Progenitor cell of endocrine pancreas (in vitro differentiated cells): ENCODE data around the gene PSMD5. TPM values are rescaled to one million over a fixed set of nuclear protein-coding genes. Genes with fewer than 3 reads are reported as not detected.

Experiments
- DNase-seq: peaks from one replicate; pipeline ENCODE4 v3.0.0; 2021; ENCODE audit warnings: low spot score; ENCODE audit not compliant: unreplicated experiment
- H3K27ac Mint-ChIP-seq: 2 replicates; pipeline ENCODE4 v1.8.0; 2021; ENCODE audit warnings: mild to moderate bottlenecking, moderate library complexity, mixed read lengths
- H3K27me3 Mint-ChIP-seq: 2 replicates; pipeline ENCODE4 v1.8.0; 2021; ENCODE audit warnings: mixed read lengths
- H3K36me3 Mint-ChIP-seq: 2 replicates; pipeline ENCODE4 v1.8.0; 2022; ENCODE audit warnings: mixed read lengths; ENCODE audit not compliant: insufficient read depth
- H3K4me1 Mint-ChIP-seq: 2 replicates; pipeline ENCODE4 v1.8.0; 2021; ENCODE audit warnings: low read depth, mixed read lengths
- H3K4me3 Mint-ChIP-seq: 2 replicates; pipeline ENCODE4 v1.8.0; 2021; ENCODE audit warnings: low read depth, mild to moderate bottlenecking, moderate library complexity, mixed read lengths
- H3K9me3 Mint-ChIP-seq: 2 replicates; pipeline ENCODE4 v1.8.0; 2021; ENCODE audit warnings: low read depth, mixed read lengths
- CTCF ChIP-seq: fragments of 200-600 bp; sonication (generic); IDR thresholded peaks from one replicate; pipeline ENCODE4 v1.5.0; 2021; ENCODE audit warnings: antibody characterized with exemption, mild to moderate bottlenecking; ENCODE audit not compliant: unreplicated experiment
- total RNA-seq: library from RNA; stranded (reverse); gene quantifications from 2 replicates; pipeline ENCODE4 v1.2.1, GENCODE V29; 2021

The PSMD5 gene
- total RNA-seq, 1 donor from 2014 or later: 50.1 TPM

DNA sequence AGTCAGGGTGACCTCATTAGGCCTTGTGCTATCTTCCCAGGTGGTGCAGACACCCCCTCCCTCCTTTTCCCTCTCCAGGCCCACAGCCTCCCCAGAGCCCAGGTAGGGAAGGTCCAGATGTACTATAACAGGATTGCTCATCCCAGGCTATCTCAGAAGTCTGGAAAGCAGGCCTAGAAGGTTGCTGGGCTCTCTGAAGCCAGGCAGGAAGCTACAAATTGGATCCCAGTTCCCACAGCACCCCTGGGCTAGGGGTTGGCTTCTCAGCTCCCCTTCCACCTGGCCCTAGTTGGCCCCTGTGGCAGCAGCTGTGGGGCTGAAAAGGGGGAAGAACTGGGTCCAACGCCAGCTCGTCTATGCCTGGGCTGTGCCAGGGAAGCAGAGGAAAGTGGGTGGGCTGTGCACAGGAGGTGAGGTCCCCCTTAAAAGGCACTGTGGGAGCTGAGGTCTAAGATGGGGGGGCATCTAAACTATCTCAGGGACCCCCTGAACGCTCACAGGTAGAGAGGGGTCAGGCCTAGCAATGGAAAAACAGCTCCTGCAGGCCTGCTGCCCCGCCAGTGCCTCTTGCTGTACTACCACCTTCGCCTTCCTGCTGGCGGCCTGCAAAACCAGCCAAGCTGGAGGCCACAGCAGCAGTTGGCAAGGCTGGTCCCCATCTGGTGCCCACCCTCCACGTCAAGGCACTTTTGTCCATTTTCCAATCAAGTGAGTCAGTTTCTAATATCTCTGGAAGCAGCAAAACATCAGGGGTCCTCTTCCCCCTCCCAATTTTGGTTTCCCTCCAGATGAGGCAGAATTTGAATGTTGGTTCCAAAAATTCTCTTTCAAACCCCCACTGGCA, 13.3 kb upstream of the PSMD5 start:
- DNase-seq: no peak
- Mint-ChIP-seq H3K4me1 (peaks cover 2% of the 10 kb centered on the region), H3K4me3 (no peak overlapping the region), H3K27me3 (no peaks in the 10 kb centered on the region), H3K9me3 (no peaks in the 10 kb centered on the region), H3K36me3 (peaks cover 3% of the 10 kb centered on the region), H3K27ac (no peak overlapping the region)
- TF ChIP-seq CTCF: no peak

GRCh38 chr9:120854596-120855327, 12.0 kb upstream of the PSMD5 start:
- Mint-ChIP-seq H3K27ac (no peak overlapping the region), H3K9me3 (no peaks in the 10 kb centered on the region), H3K36me3 (no peaks in the 10 kb centered on the region), H3K4me3 (no peak overlapping the region), H3K27me3 (no peaks in the 10 kb centered on the region), H3K4me1 (peaks cover 2% of the 10 kb centered on the region)
- no peak for TF ChIP-seq CTCF
- DNase-seq: no peak

GRCh38 chr9:120853198-120853597, 10.5 kb upstream of the PSMD5 start:
- H3K4me1 Mint-ChIP-seq: peaks cover 3% of the 10 kb centered on the region
- no peaks in the 10 kb centered on the region for H3K9me3 Mint-ChIP-seq
- TF ChIP-seq CTCF: no peak
- H3K27ac Mint-ChIP-seq: no peak overlapping the region
- no peak for DNase-seq
- no peak overlapping the region for H3K4me3 Mint-ChIP-seq
- H3K27me3 Mint-ChIP-seq: no peaks in the 10 kb centered on the region
- no peaks in the 10 kb centered on the region for H3K36me3 Mint-ChIP-seq

- Mint-ChIP-seq H3K36me3 (no peaks in the 10 kb centered on the region), H3K4me3 (no peak overlapping the region), H3K4me1 (peaks cover 8% of the 10 kb centered on the region), H3K9me3 (no peaks in the 10 kb centered on the region), H3K27me3 (no peaks in the 10 kb centered on the region), H3K27ac (no peak overlapping the region)
- no peak for TF ChIP-seq CTCF
- no peak for DNase-seq
These were observed 9.7 kb upstream of the PSMD5 start for GRCh38 chr9:120852240-120853010.

GRCh38 chr9:120851449-120851848, 8.7 kb upstream of the PSMD5 start:
- no peak for TF ChIP-seq CTCF
- DNase-seq: no peak
- H3K9me3 Mint-ChIP-seq: no peaks in the 10 kb centered on the region
- no peaks in the 10 kb centered on the region for H3K27me3 Mint-ChIP-seq
- H3K4me3 Mint-ChIP-seq: no peak overlapping the region
- no peak overlapping the region for H3K27ac Mint-ChIP-seq
- H3K4me1 Mint-ChIP-seq: peaks cover 15% of the 10 kb centered on the region
- no peaks in the 10 kb centered on the region for H3K36me3 Mint-ChIP-seq
